Stimulated activated CD8-positive, alpha-beta memory T cell treated with anti-CD3 and anti-CD28 coated beads, Interleukin-12 subunit alpha, Interleukin-12 subunit beta, amount 100 ng/mL, for 4 hours (primary cell): ENCODE results near the gene SLIT2.

Experiments
- DNase-seq: peaks from one replicate; pipeline ENCODE4 v3.0.0-alpha.2; 2020; ENCODE audit warnings: low read depth

The SLIT2 gene

GRCh38 chr4:20301161-20301560 is 49.5 kb downstream of the SLIT2 start:
- no peak for DNase-seq
